Prostate gland (tissue), 2 donors: ENCODE results near the gene TFR2. TPM values are rescaled to one million over a fixed set of nuclear protein-coding genes. Genes with fewer than 3 reads are reported as not detected.
"Not testable (repeated sequence)": the region's sequence is repeated elsewhere in the genome, so short reads cannot be mapped to it uniquely, and the experiment has no call there.

Source experiments
- DNase-seq: peaks from one replicate; pipeline ENCODE4 v3.0.0-alpha.2; 2019; ENCODE audit warnings: low spot score
- H3K27ac ChIP-seq, 2 donors: fragments of 200-600 bp; sonication (generic); 2 replicates each; pipeline ENCODE4 v1.5.1; 2017 to 2019
- H3K27me3 ChIP-seq: fragments of 200-600 bp; sonication (generic); replicated peaks from 2 replicates; pipeline ENCODE4 v1.5.1; 2019; ENCODE audit not compliant: insufficient read depth
- H3K36me3 ChIP-seq, 2 donors: fragments of 200-600 bp; sonication (generic); 1 replicate in 1 of 2; 2 replicates in 1 of 2; pipeline versions ENCODE4 v1.5.1 to v1.8.1; 2017 to 2019
- H3K4me1 ChIP-seq: fragments of 200-600 bp; sonication (generic); replicated peaks from 2 replicates; pipeline ENCODE4 v1.5.1; 2019
- H3K4me3 ChIP-seq, 2 donors: fragments of 200-600 bp; sonication (generic); 2 replicates each; pipeline ENCODE4 v1.5.1; 2017 to 2019
- H3K9me3 ChIP-seq: fragments of 200-600 bp; sonication (generic); 2 replicates; pipeline ENCODE4 v1.5.1; 2017
- CTCF ChIP-seq, 4 experiments: fragments of 200-600 bp in 2 of 4; fragments of 450-650 bp in 2 of 4; sonication (generic) in 2 of 4; IDR thresholded peaks; 1 replicate in 3 of 4; 2 replicates in 1 of 4; pipeline ENCODE4 v1.5.1; 2016 to 2019; ENCODE audit warnings: antibody characterized with exemption in 4 of 4, mild to moderate bottlenecking in 2 of 4, moderate library complexity in 2 of 4
- POLR2A ChIP-seq: fragments of 450-650 bp; IDR thresholded peaks from one replicate; pipeline ENCODE4 v1.6.1; 2016; ENCODE audit warnings: antibody characterized with exemption, mild to moderate bottlenecking
- POLR2AphosphoS5 ChIP-seq: sonication (generic); formaldehyde crosslinking; IDR thresholded peaks from one replicate; pipeline ENCODE4 v1.6.1; 2017; ENCODE audit warnings: antibody characterized with exemption
- WGBS: methylation state at CpG from one replicate; pipeline ENCODE4 v1.1.5; 2018; 5-methylcytosine and 5-hydroxymethylcytosine counted together
- intact Hi-C: fragments of 100-400 bp; cut with DNase I; formaldehyde crosslinking; loops from one replicate; pipeline ENCODE4 v1.14.2; 2022
- total RNA-seq, 2 donors: library from RNA; depleted of rRNA; stranded (reverse); fragments of >200 nt; gene quantifications; one replicate each; pipeline ENCODE4 v1.1.0, GENCODE V29; 2016

TFR2 gene
- total RNA-seq, 2 donors from 2014 or later, result 0.59 to 2.3 TPM

- DNase-seq, result no peak
- intact Hi-C loops, result no loop called here
- no peak for TF ChIP-seq CTCF (IDR thresholded peaks at IDR 0.05)
- no peak for TF ChIP-seq POLR2A
- no peak for TF ChIP-seq POLR2AphosphoS5
- Histone ChIP-seq H3K4me1 (no peaks in the 10 kb centered on the region), H3K36me3 (no peaks in the 10 kb centered on the region), H3K27ac (no peak overlapping the region), H3K4me3 (no peak overlapping the region), H3K27me3 (no peaks in the 10 kb centered on the region), H3K9me3 (no peaks in the 10 kb centered on the region)
- 82% methylated on average over 16 of the region's 16 CpGs for whole genome bisulfite sequencing
Observed at GRCh38 chr7:100667331-100668068, 26.1 kb upstream of the TFR2 start.

DNA sequence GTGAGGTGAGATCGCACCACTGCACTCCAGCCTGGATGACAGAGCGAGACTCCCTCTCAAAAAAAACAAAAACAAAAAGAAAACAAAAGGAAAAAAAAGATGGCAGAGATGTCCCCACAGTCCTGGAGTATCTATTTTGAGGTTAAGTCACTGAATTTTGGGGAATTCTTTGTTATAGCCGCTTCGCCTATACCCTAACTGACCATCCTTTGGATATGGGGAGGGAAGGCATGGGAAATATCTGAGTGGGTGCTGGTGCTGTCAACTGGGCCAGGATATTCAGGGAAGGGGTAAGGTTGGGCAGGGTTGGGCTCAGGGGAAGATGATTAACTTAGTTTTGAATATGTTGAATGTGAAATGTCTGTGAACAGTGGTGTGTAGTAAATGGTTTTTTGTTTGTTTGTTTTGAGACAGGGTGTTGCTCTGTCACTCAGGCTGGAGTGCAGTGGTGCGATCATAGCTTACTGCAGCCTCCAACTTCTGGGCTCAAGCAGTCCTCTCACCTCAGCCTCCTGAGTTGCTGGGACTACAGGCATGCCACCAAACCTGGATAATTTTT, 23.9 kb upstream of the TFR2 start:
- H3K4me1 ChIP-seq, result no peaks in the 10 kb centered on the region
- no peak overlapping the region for H3K4me3 ChIP-seq
- no peaks in the 10 kb centered on the region for H3K9me3 ChIP-seq
- H3K27me3 ChIP-seq, result no peaks in the 10 kb centered on the region
- DNase-seq, result no peak
- H3K36me3 ChIP-seq, result no peaks in the 10 kb centered on the region
- 92% methylated on average over 5 of the region's 5 CpGs for WGBS
- TF ChIP-seq POLR2AphosphoS5, result no peak
- no peak for TF ChIP-seq CTCF (IDR thresholded peaks at IDR 0.05)
- no peak for TF ChIP-seq POLR2A
- intact Hi-C loops, result no loop called here
- no peak overlapping the region for H3K27ac ChIP-seq

DNA sequence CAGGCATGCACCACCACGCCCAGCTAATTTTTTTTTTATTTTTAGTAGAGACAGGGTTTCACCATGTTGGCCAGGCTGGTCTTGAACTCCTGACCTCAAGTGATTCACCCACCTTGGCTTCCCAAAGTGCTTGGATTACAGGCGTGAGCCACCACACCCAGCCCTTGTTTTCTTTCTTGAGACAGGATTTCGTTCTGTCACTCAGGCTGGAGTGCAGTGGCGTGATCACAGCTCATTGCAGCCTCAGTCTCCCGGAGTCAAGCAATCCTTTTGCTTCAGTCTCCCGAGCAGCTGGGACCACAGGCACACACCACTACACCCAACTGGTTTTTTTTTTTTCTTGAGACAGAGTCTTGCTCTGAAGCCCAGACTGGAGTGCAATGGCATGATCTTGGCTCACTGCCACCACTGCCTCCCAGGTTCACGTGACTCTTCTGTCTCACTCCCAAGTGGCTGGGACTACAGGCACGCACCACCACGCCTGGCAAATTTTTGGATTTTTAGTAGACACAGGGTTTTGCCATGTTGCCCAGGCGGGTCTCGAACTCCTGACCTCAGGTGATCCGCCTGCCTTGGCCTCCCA, 20.9 kb upstream of the TFR2 start:
- H3K4me1 ChIP-seq, intact Hi-C loops, H3K9me3 ChIP-seq, H3K36me3 ChIP-seq, H3K4me3 ChIP-seq, H3K27me3 ChIP-seq, DNase-seq, H3K27ac ChIP-seq: not testable (repeated sequence)
- 77% methylated on average over 12 of the region's 12 CpGs for WGBS

DNA sequence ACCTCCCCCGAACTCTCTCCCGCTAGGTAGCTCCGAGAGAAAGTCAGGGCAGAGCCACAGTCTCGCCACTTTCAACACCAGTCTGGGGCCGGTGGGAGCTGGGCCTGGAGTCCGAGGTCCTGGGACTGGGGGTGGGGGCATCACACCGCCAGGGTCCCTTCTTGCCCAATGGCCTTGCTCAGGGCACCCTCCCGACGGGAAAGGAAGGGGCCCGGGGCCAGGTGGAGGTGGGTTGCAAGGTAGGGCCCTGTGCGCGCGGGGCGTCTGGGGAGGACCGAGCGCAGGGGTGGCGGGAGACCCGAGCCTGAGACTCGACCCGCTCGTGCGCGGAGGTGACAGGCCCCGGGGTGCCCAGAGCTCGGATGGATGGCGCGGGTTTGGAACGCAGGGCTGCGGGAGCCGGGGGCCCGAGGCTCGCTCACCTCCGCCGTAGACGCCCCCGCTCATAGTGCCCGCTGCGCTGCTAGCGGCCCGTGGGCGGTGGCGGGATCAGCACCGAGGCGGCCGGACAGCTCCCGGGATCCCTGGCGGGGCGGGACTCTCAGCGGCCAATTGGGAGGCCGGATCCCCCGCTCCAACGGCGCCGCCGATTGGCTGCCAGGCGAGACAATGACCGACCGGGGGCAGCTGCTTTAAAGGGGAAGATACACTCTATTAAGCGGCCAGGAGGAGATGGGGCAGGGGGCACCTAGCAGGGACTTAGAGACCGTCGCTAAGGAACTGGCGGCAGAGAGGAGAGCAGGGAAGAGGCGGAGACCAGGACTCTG, 14.7 kb upstream of the TFR2 start, which contains the start of gene ACTL6B:
TSS of gene ACTL6B (minus strand) at position 541 of the 767 bp plus-strand sequence. CDS start at position 447, 94 bp downstream.
- WGBS, result 7% methylated on average over 54 of the region's 63 CpGs
- peaks cover 18% of the 10 kb centered on the region for H3K27me3 ChIP-seq
- H3K36me3 ChIP-seq, result no peaks in the 10 kb centered on the region
- no peaks in the 10 kb centered on the region for H3K4me1 ChIP-seq
- H3K27ac ChIP-seq, result no peak within 1 kb of the TSS
- DNase-seq, result no peak
- H3K9me3 ChIP-seq, result no peaks in the 10 kb centered on the region
- TF ChIP-seq POLR2A, result no peak
- TF ChIP-seq CTCF (IDR thresholded peaks at IDR 0.05), result no peak
- TF ChIP-seq POLR2AphosphoS5, result no peak
- intact Hi-C loops, result no loop called here
- no peak within 1 kb of the TSS for H3K4me3 ChIP-seq
